ENCODE results near the gene MYH11. TPM values are rescaled to one million over a fixed set of nuclear protein-coding genes. Genes with fewer than 3 reads are reported as not detected.

The MYH11 gene
- total RNA-seq: under 0.01 and 0.56 TPM in 2 replicates

GRCh38 chr16:15856901-15857698 lies at the start of gene MYH11:
Gene MYH11, minus strand, starts transcription at chr16:15857028. Its CDS starts 18,776 bp downstream, at chr16:15838252.

GRCh38 chr16:15888072-15888976 lies 31.5 kb upstream of the MYH11 start, which contains the start of gene CEP20:
Gene CEP20, minus strand, starts transcription at chr16:15888603. Its CDS starts 18 bp downstream, at chr16:15888585.

Other genes with a start within 250 kb of the MYH11 start
- gene MARF1, start 213.9 kb downstream of the MYH11 start, total RNA-seq: 8.2 and 8.5 TPM in 2 replicates
- 27.9 and 62.9 TPM in 2 replicates for gene NDE1, start 206.8 kb downstream of the MYH11 start, total RNA-seq
- 44.9 and 53.3 TPM in 2 replicates for gene CEP20, start 31.6 kb upstream of the MYH11 start, total RNA-seq
- 20.5 and 22.6 TPM in 2 replicates for gene ABCC1, start 92.6 kb upstream of the MYH11 start, total RNA-seq